WERI-Rb-1 (cell line): ENCODE results near the gene CSRNP3.

Experiments
- DNase-seq: peaks from one replicate; pipeline ENCODE4 v3.0.0-alpha.2; 2020
- H3K27ac ChIP-seq: fragments of 250-450 bp; sonication (Bioruptor Pico); 2 replicates; pipeline ENCODE4 v1.5.1; 2020; ENCODE audit warnings: mild to moderate bottlenecking, moderate library complexity
- H3K27me3 ChIP-seq: fragments of 250-450 bp; sonication (Bioruptor Pico); 2 replicates; pipeline ENCODE4 v1.5.1; 2021; ENCODE audit warnings: mild to moderate bottlenecking, low read depth, moderate library complexity; ENCODE audit not compliant: insufficient read depth, severe bottlenecking
- H3K36me3 ChIP-seq: fragments of 250-450 bp; sonication (Bioruptor Pico); 2 replicates; pipeline ENCODE4 v1.5.1; 2020; ENCODE audit warnings: mild to moderate bottlenecking, moderate library complexity
- H3K4me3 ChIP-seq: 2 replicates; pipeline ENCODE4 v1.5.1; 2011; ENCODE audit warnings: low read depth, mild to moderate bottlenecking, control low read depth, low read length
- H3K9me3 ChIP-seq: fragments of 250-450 bp; sonication (Bioruptor Pico); 2 replicates; pipeline ENCODE4 v1.5.1; 2021; ENCODE audit warnings: mild to moderate bottlenecking, moderate library complexity; ENCODE audit not compliant: severe bottlenecking
- TF ChIP-seq, protein P1 (sequence below): IDR thresholded peaks from 2 replicates; pipeline ENCODE4 v1.5.1; 2011; ENCODE audit warnings: low read depth, mild to moderate bottlenecking, control low read depth, inconsistent platforms, low read length

CSRNP3 gene

GRCh38 chr2:165666605-165667004, 197.1 kb downstream of the CSRNP3 start:
- H3K27me3 ChIP-seq, result no peaks in the 10 kb centered on the region
- H3K27ac ChIP-seq, result no peak overlapping the region

DNA sequence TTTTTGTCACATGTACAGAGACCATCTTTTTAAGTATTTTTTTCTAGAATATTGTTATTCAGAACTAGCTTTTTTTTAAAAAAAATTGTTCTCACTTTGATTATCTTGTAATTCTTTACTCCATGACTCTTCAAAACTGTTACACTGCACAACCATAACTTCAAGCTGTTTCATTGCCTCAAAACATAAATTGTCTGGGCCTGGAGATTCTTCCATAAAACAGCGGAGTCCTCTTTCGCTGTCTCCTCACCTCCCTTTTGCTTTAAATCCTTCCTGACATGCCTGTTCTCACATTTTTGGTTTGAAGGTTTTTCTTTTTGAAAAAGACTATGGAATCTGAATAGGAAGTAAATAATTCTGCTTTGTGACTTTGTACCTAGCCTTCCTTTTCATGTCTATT, 197.9 kb downstream of the CSRNP3 start:
- TF ChIP-seq, protein P1, sequence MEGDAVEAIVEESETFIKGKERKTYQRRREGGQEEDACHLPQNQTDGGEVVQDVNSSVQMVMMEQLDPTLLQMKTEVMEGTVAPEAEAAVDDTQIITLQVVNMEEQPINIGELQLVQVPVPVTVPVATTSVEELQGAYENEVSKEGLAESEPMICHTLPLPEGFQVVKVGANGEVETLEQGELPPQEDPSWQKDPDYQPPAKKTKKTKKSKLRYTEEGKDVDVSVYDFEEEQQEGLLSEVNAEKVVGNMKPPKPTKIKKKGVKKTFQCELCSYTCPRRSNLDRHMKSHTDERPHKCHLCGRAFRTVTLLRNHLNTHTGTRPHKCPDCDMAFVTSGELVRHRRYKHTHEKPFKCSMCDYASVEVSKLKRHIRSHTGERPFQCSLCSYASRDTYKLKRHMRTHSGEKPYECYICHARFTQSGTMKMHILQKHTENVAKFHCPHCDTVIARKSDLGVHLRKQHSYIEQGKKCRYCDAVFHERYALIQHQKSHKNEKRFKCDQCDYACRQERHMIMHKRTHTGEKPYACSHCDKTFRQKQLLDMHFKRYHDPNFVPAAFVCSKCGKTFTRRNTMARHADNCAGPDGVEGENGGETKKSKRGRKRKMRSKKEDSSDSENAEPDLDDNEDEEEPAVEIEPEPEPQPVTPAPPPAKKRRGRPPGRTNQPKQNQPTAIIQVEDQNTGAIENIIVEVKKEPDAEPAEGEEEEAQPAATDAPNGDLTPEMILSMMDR, result no peak
- no peaks in the 10 kb centered on the region for H3K27me3 ChIP-seq
- no peaks in the 10 kb centered on the region for H3K36me3 ChIP-seq
- no peak overlapping the region for H3K27ac ChIP-seq
- no peaks in the 10 kb centered on the region for H3K9me3 ChIP-seq
- H3K4me3 ChIP-seq, result no peak overlapping the region
- DNase-seq, result no peak

More at GRCh38 chr2:165666605-165667004, 197.1 kb downstream of the CSRNP3 start:
- Histone ChIP-seq H3K9me3 (no peaks in the 10 kb centered on the region), H3K4me3 (no peak overlapping the region), H3K36me3 (no peaks in the 10 kb centered on the region)
- no peak for DNase-seq
- TF ChIP-seq, protein P1, result no peak

DNA sequence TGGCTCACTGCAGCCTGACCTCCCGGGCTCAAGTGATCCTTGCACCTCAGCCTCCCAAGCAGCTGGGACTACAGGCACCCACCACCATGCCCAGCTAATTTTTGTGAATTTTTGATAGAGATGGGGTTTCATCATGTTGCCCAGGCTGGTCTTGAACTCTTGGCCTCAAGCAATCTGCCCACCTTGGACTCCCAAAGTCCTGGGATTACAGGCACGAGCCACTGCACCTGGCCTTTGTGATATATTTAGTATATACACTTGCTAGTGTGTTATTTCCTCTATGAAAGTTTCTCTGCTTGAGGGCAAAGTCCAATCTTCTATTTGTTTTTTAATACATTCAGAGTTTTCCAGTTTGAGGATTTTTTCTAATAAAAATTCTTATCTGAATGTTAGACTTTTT, 205.3 kb downstream of the CSRNP3 start:
- no peak overlapping the region for H3K4me3 ChIP-seq
- TF ChIP-seq, protein P1, result no peak
- H3K27me3 ChIP-seq, result no peaks in the 10 kb centered on the region
- H3K27ac ChIP-seq, result no peak overlapping the region
- H3K36me3 ChIP-seq, result no peaks in the 10 kb centered on the region
- no peaks in the 10 kb centered on the region for H3K9me3 ChIP-seq
- no peak for DNase-seq

DNA sequence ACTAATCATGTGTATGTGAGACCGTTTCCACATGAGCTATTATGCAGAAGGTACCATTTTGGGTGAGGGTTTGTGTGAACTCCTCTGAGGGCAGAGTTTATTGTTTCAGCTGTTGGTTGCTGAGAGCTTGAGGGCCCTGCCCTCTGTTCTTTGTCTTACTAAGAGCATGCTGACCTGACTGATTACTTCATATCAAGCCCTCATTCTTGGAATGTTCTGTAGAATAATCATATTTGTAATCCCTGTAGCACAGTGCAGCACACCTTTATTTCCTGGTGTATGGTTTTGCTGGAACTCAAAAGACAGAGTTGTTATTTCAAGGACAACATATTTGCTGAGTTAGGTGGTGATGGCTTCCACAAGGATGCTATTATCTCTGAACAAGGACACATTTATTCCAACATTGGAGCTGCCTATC, 206.1 kb downstream of the CSRNP3 start:
- no peak overlapping the region for H3K27ac ChIP-seq
- no peak for DNase-seq

DNA sequence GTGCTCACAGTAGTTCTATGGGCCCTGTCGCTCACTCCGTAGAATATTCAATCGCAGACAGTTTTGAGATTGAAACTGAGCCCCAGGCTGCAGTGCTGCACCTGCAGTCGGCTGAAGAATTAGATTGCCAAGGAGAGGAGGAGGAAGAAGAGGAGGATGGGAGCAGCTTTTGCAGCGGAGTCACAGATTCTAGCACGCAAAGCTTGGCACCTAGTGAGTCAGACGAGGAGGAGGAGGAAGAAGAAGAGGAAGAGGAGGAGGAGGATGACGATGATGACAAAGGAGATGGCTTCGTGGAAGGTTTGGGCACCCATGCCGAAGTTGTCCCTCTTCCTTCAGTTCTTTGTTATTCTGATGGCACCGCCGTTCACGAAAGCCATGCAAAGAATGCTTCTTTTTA, 209.4 kb downstream of the CSRNP3 start:
- H3K27me3 ChIP-seq, result no peaks in the 10 kb centered on the region
- TF ChIP-seq, protein P1, result no peak

More for the DNA sequence above, 206.1 kb downstream of the CSRNP3 start:
- H3K36me3 ChIP-seq, result no peaks in the 10 kb centered on the region
- H3K4me3 ChIP-seq, result no peak overlapping the region
- no peaks in the 10 kb centered on the region for H3K9me3 ChIP-seq
- no peaks in the 10 kb centered on the region for H3K27me3 ChIP-seq
- TF ChIP-seq, protein P1, result no peak

GRCh38 chr2:165679621-165680020, 210.1 kb downstream of the CSRNP3 start:
- no peaks in the 10 kb centered on the region for H3K36me3 ChIP-seq
- H3K27ac ChIP-seq, result no peak overlapping the region
- no peak overlapping the region for H3K4me3 ChIP-seq
- TF ChIP-seq, protein P1, result no peak
- no peak for DNase-seq
- H3K9me3 ChIP-seq, result no peaks in the 10 kb centered on the region
- no peaks in the 10 kb centered on the region for H3K27me3 ChIP-seq

More for the DNA sequence above, 209.4 kb downstream of the CSRNP3 start:
- no peaks in the 10 kb centered on the region for H3K9me3 ChIP-seq
- H3K27ac ChIP-seq, result no peak overlapping the region
- no peak for DNase-seq
- H3K36me3 ChIP-seq, result no peaks in the 10 kb centered on the region
- no peak overlapping the region for H3K4me3 ChIP-seq
